ENCODE measurements around the gene HTR3B.

The HTR3B gene

DNA sequence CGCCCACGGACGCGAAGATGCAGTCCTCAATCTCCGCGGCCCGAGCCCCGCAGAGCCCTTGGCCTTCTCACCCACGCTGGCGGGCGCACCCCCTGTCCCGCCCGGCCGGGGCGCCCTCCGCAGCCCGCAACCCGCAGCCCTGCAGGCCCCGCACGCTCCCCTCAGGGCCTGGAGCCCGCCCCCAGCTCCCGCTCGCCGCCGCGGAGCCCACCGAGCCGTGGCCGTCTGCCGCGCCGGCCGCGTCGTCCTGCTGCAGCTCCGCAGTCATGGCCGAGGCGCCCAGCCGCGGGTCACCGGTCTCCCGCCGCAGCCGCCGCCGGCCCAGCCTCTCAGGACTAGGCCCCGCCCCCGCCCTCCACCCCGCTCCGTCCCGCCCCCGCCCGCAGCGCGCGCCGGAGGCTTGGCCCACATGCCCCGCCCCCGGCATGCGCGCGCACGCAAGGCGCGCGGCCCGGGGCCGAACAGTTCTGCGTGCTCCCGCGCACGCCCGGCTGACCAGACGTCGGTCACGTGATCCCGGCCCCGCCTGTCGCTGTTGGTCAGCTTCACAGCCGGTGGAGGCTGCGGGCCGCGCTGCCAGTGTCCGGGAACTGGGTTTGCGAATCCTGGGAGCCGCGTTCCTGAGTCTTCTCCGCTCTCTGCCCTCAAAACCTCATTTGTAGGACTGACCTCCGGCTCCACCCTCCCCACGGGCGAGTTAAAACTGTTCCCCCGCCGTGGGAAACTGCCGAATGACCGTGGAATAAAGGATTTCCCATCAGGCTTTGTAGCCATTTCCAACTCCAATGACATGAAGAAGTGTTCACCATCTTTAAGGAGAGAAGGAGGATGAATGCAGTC lies 29.1 kb upstream of the HTR3B start, which contains the start of gene USP28:
TSS of gene USP28 (minus strand) at position 339 of the 840 bp plus-strand sequence. CDS start at position 268, 71 bp downstream.
- TF ChIP-seq ZNF565 (CRISPR knock-in tag; conservative IDR thresholded peaks at IDR 0.05; ENCODE audit: low read depth) = peak; percentile 77; the same call in 1 of the 2 replicates
- TF ChIP-seq, protein P1, sequence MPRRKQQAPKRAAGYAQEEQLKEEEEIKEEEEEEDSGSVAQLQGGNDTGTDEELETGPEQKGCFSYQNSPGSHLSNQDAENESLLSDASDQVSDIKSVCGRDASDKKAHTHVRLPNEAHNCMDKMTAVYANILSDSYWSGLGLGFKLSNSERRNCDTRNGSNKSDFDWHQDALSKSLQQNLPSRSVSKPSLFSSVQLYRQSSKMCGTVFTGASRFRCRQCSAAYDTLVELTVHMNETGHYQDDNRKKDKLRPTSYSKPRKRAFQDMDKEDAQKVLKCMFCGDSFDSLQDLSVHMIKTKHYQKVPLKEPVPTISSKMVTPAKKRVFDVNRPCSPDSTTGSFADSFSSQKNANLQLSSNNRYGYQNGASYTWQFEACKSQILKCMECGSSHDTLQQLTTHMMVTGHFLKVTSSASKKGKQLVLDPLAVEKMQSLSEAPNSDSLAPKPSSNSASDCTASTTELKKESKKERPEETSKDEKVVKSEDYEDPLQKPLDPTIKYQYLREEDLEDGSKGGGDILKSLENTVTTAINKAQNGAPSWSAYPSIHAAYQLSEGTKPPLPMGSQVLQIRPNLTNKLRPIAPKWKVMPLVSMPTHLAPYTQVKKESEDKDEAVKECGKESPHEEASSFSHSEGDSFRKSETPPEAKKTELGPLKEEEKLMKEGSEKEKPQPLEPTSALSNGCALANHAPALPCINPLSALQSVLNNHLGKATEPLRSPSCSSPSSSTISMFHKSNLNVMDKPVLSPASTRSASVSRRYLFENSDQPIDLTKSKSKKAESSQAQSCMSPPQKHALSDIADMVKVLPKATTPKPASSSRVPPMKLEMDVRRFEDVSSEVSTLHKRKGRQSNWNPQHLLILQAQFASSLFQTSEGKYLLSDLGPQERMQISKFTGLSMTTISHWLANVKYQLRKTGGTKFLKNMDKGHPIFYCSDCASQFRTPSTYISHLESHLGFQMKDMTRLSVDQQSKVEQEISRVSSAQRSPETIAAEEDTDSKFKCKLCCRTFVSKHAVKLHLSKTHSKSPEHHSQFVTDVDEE (CRISPR knock-in tag; IDR thresholded peaks at IDR 0.05) = peak; percentile 90
- 0 out of 2 replicates have a peak, but pooled peaks have one; percentile 66 for TF ChIP-seq ESRRG (CRISPR knock-in tag; IDR thresholded peaks at IDR 0.05)
- TF ChIP-seq PPARA (CRISPR knock-in tag; IDR thresholded peaks at IDR 0.05; ENCODE audit: borderline replicate concordance) = peak; percentile 30; the same call in 1 of the 2 replicates
- peak; percentile 73 for TF ChIP-seq SNAI2 (CRISPR knock-in tag; IDR thresholded peaks at IDR 0.05)
- TF ChIP-seq ZFP3 (CRISPR knock-in tag; IDR thresholded peaks at IDR 0.05) = peak; percentile 85
- TF ChIP-seq CSDC2 (CRISPR knock-in tag; IDR thresholded peaks at IDR 0.05) = peak; percentile 69
- TF ChIP-seq, protein P2, sequence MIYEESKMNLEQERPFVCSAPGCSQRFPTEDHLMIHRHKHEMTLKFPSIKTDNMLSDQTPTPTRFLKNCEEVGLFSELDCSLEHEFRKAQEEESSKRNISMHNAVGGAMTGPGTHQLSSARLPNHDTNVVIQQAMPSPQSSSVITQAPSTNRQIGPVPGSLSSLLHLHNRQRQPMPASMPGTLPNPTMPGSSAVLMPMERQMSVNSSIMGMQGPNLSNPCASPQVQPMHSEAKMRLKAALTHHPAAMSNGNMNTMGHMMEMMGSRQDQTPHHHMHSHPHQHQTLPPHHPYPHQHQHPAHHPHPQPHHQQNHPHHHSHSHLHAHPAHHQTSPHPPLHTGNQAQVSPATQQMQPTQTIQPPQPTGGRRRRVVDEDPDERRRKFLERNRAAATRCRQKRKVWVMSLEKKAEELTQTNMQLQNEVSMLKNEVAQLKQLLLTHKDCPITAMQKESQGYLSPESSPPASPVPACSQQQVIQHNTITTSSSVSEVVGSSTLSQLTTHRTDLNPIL (CRISPR knock-in tag; IDR thresholded peaks at IDR 0.05; ENCODE audit: low read depth) = 0 out of 2 replicates have a peak, but pooled peaks have one; percentile 66
- TF ChIP-seq ZC3H10 (CRISPR knock-in tag; IDR thresholded peaks at IDR 0.05) = no peak
- TF ChIP-seq ISL1 (CRISPR knock-in tag; IDR thresholded peaks at IDR 0.05) = no peak
- TF ChIP-seq TOX (CRISPR knock-in tag; IDR thresholded peaks at IDR 0.05; ENCODE audit: borderline replicate concordance) = no peak
- TF ChIP-seq GLIS3 (CRISPR knock-in tag; IDR thresholded peaks at IDR 0.05) = peak; percentile 55; the same call in 1 of the 2 replicates
- TF ChIP-seq OSR1 (CRISPR knock-in tag; IDR thresholded peaks at IDR 0.05) = no peak
- TF ChIP-seq, protein P3, sequence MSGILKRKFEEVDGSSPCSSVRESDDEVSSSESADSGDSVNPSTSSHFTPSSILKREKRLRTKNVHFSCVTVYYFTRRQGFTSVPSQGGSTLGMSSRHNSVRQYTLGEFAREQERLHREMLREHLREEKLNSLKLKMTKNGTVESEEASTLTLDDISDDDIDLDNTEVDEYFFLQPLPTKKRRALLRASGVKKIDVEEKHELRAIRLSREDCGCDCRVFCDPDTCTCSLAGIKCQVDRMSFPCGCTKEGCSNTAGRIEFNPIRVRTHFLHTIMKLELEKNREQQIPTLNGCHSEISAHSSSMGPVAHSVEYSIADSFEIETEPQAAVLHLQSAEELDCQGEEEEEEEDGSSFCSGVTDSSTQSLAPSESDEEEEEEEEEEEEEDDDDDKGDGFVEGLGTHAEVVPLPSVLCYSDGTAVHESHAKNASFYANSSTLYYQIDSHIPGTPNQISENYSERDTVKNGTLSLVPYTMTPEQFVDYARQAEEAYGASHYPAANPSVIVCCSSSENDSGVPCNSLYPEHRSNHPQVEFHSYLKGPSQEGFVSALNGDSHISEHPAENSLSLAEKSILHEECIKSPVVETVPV (CRISPR knock-in tag; IDR thresholded peaks at IDR 0.05) = 0 out of 2 replicates have a peak, but pooled peaks have one; percentile 39
- ATAC-seq = peak; percentile 95

DNA sequence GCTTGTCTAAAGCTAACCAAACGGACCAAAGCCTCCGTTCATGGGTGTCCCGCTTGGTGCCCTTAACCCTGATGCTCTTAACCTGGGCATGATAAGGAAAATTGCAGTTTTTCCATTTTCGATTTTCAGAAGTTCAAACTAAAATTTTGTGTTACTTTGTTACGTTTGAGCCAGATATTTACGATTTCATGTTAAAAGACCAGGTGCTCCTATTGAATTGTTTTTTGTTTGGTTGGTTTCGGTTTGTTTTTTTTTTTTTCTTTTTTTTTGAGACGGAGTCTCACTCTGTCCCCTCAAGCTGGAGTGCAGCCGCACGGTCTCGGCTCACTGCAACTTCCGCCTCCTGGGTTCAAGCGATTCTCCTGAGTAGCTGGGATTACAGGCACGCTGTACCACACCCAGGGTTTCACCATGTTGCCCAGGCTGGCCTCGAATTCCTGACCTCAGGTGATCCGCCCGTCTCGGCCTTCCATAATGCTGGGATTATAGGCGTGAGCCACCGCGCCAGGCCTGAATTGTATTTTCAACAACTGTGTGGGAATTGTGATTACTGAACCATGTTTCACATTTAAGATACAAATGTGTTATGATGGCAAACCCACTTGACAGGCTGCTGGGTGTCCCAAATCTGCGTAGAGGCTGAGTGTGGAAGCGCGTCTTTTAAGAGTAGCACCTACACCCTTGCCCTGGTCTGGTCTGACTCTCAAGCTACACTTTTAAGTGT lies 28.4 kb upstream of the HTR3B start:
- ATAC-seq = no peak
- TF ChIP-seq ZC3H10 (CRISPR knock-in tag; IDR thresholded peaks at IDR 0.05) = no peak
- TF ChIP-seq ESRRG (CRISPR knock-in tag; IDR thresholded peaks at IDR 0.05) = no peak
- TF ChIP-seq ZFP30 (CRISPR knock-in tag; IDR thresholded peaks at IDR 0.05) = no peak
- TF ChIP-seq GLIS3 (CRISPR knock-in tag; IDR thresholded peaks at IDR 0.05) = no peak
- TF ChIP-seq, protein P4, sequence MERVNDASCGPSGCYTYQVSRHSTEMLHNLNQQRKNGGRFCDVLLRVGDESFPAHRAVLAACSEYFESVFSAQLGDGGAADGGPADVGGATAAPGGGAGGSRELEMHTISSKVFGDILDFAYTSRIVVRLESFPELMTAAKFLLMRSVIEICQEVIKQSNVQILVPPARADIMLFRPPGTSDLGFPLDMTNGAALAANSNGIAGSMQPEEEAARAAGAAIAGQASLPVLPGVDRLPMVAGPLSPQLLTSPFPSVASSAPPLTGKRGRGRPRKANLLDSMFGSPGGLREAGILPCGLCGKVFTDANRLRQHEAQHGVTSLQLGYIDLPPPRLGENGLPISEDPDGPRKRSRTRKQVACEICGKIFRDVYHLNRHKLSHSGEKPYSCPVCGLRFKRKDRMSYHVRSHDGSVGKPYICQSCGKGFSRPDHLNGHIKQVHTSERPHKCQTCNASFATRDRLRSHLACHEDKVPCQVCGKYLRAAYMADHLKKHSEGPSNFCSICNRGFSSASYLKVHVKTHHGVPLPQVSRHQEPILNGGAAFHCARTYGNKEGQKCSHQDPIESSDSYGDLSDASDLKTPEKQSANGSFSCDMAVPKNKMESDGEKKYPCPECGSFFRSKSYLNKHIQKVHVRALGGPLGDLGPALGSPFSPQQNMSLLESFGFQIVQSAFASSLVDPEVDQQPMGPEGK (CRISPR knock-in tag; IDR thresholded peaks at IDR 0.05; ENCODE audit: borderline replicate concordance) = no peak
- TF ChIP-seq RARB (CRISPR knock-in tag; IDR thresholded peaks at IDR 0.05) = no peak
- TF ChIP-seq ZNF565 (CRISPR knock-in tag; conservative IDR thresholded peaks at IDR 0.05; ENCODE audit: low read depth) = no peak
- no peak for TF ChIP-seq TCF4 (CRISPR knock-in tag; IDR thresholded peaks at IDR 0.05; ENCODE audit: borderline replicate concordance)
- TF ChIP-seq ARNTL (CRISPR knock-in tag; IDR thresholded peaks at IDR 0.05; ENCODE audit: borderline replicate concordance, low read depth) = no peak
- no peak for TF ChIP-seq ZFP3 (CRISPR knock-in tag; IDR thresholded peaks at IDR 0.05)
- TF ChIP-seq ISL1 (CRISPR knock-in tag; IDR thresholded peaks at IDR 0.05) = no peak
- TF ChIP-seq, protein P5, sequence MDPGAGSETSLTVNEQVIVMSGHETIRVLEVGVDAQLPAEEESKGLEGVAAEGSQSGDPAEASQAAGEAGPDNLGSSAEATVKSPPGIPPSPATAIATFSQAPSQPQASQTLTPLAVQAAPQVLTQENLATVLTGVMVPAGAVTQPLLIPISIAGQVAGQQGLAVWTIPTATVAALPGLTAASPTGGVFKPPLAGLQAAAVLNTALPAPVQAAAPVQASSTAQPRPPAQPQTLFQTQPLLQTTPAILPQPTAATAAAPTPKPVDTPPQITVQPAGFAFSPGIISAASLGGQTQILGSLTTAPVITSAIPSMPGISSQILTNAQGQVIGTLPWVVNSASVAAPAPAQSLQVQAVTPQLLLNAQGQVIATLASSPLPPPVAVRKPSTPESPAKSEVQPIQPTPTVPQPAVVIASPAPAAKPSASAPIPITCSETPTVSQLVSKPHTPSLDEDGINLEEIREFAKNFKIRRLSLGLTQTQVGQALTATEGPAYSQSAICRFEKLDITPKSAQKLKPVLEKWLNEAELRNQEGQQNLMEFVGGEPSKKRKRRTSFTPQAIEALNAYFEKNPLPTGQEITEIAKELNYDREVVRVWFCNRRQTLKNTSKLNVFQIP (CRISPR knock-in tag; IDR thresholded peaks at IDR 0.05; ENCODE audit: borderline replicate concordance, low read depth) = no peak
- TF ChIP-seq, protein P1 (CRISPR knock-in tag; IDR thresholded peaks at IDR 0.05) = no peak
- no peak for TF ChIP-seq OSR1 (CRISPR knock-in tag; IDR thresholded peaks at IDR 0.05)
